HepG2 (cell line): ENCODE data around the gene MMP25. TPM values are rescaled to one million over a fixed set of nuclear protein-coding genes. Genes with fewer than 3 reads are reported as not detected.

Source experiments
- AFF4 ChIP-seq: sonication (generic); formaldehyde crosslinking; IDR thresholded peaks from 2 replicates; pipeline ENCODE4 v1.4.0; 2020; ENCODE audit warnings: missing genetic modification reagents
- E2F2 ChIP-seq: sonication (generic); formaldehyde crosslinking; IDR thresholded peaks from 2 replicates; pipeline ENCODE4 v1.4.0; 2020; ENCODE audit warnings: missing genetic modification reagents, borderline replicate concordance
- ELF3 ChIP-seq: IDR thresholded peaks from 2 replicates; pipeline ENCODE4 v1.6.1; 2016; ENCODE audit warnings: missing genetic modification reagents, missing compliant biosample characterization
- FOSL1 ChIP-seq: sonication (generic); formaldehyde crosslinking; IDR thresholded peaks from 2 replicates; pipeline ENCODE4 v1.9.0; 2021; ENCODE audit warnings: missing genetic modification reagents, borderline replicate concordance
- HOXA3 ChIP-seq: sonication (generic); formaldehyde crosslinking; IDR thresholded peaks from 2 replicates; pipeline ENCODE4 v1.5.0; 2020; ENCODE audit warnings: missing genetic modification reagents
- JUN ChIP-seq: sonication (generic); formaldehyde crosslinking; IDR thresholded peaks from 2 replicates; pipeline ENCODE4 v1.4.0; 2020; ENCODE audit warnings: mild to moderate bottlenecking, missing genetic modification reagents
- KMT2A ChIP-seq: sonication (generic); formaldehyde crosslinking; IDR thresholded peaks from 2 replicates; pipeline ENCODE4 v1.4.0; 2020; ENCODE audit warnings: missing genetic modification reagents
- NR2C2 ChIP-seq: sonication (generic); formaldehyde crosslinking; IDR thresholded peaks from 2 replicates; pipeline ENCODE4 v1.4.0; 2020; ENCODE audit warnings: missing genetic modification reagents, mild to moderate bottlenecking, moderate library complexity, borderline replicate concordance
- RFXANK ChIP-seq: IDR thresholded peaks from 2 replicates; pipeline ENCODE4 v1.6.1; 2016
- RNF2 ChIP-seq: fragments of 450-650 bp; conservative IDR thresholded peaks from 2 replicates; pipeline ENCODE4 v1.6.1; 2016; ENCODE audit warnings: low read depth
- SMAD1 ChIP-seq: sonication (generic); formaldehyde crosslinking; IDR thresholded peaks from 2 replicates; pipeline ENCODE4 v1.4.0; 2020; ENCODE audit warnings: missing genetic modification reagents, low read depth, mild to moderate bottlenecking, borderline replicate concordance
- SMAD3 ChIP-seq: sonication (generic); formaldehyde crosslinking; IDR thresholded peaks from 2 replicates; pipeline ENCODE4 v1.4.0; 2020; ENCODE audit warnings: missing genetic modification reagents
- SMC3 ChIP-seq: IDR thresholded peaks from 2 replicates; pipeline ENCODE4 v1.6.1; 2011; ENCODE audit warnings: low read length, improper control_type of control experiment
- SPEN ChIP-seq: sonication (generic); formaldehyde crosslinking; IDR thresholded peaks from 2 replicates; pipeline ENCODE4 v1.5.1; 2020; ENCODE audit warnings: low read depth, mild to moderate bottlenecking, missing genetic modification reagents
- SUZ12 ChIP-seq: fragments of 150-350 bp; IDR thresholded peaks from 2 replicates; pipeline ENCODE4 v1.6.1; 2014; ENCODE audit warnings: low read depth, low read length
- TEF ChIP-seq: sonication (generic); formaldehyde crosslinking; IDR thresholded peaks from 2 replicates; pipeline ENCODE4 v1.5.0; 2020; ENCODE audit warnings: missing genetic modification reagents
- ZBTB38 ChIP-seq: sonication (generic); formaldehyde crosslinking; IDR thresholded peaks from 2 replicates; pipeline ENCODE4 v1.5.1; 2020; ENCODE audit warnings: mild to moderate bottlenecking, missing genetic modification reagents
- ZNF281 ChIP-seq: sonication (generic); formaldehyde crosslinking; IDR thresholded peaks from 2 replicates; pipeline ENCODE4 v1.4.0; 2020; ENCODE audit warnings: missing genetic modification reagents, borderline replicate concordance
- ZNF296 ChIP-seq: sonication (generic); formaldehyde crosslinking; conservative IDR thresholded peaks from 2 replicates; pipeline ENCODE4 v1.5.0; 2020; ENCODE audit warnings: mild to moderate bottlenecking, missing genetic modification reagents
- ZNF33B ChIP-seq: sonication (generic); formaldehyde crosslinking; IDR thresholded peaks from 2 replicates; pipeline ENCODE4 v1.5.1; 2020; ENCODE audit warnings: mild to moderate bottlenecking, missing genetic modification reagents
- ZNF468 ChIP-seq: sonication (generic); formaldehyde crosslinking; IDR thresholded peaks from 2 replicates; pipeline ENCODE4 v1.8.0; 2022; ENCODE audit warnings: mild to moderate bottlenecking, moderate library complexity, missing genetic modification reagents
- ZNF768 ChIP-seq: sonication (generic); formaldehyde crosslinking; IDR thresholded peaks from 2 replicates; pipeline ENCODE4 v1.4.0; 2020; ENCODE audit warnings: missing genetic modification reagents
- polyA plus RNA-seq, 8 experiments: library from polyadenylated mRNA; depleted of rRNA in 3 of 8; stranded (reverse) in 7 of 8; unstranded in 1 of 8; fragments of >200 nt; fragmentation: Illumina TruSeq in 4 of 8; extraction: Trizol in 4 of 8; gene quantifications; 2 replicates each; pipeline versions ENCODE4 v1.2.1 to v1.2.3, GENCODE V29; 2011 to 2016; ENCODE audit warnings: low read depth in 4 of 8, missing spikeins in 1 of 8, mixed read lengths in 1 of 8; ENCODE audit not compliant: insufficient read depth in 1 of 8
- total RNA-seq, 5 experiments: library from RNA; depleted of rRNA; stranded (reverse); fragments of >200 nt; fragmentation: Illumina TruSeq; extraction: Trizol; gene quantifications; 2 replicates each; pipeline ENCODE4 v1.2.3, GENCODE V29; 2016; ENCODE audit warnings: low read depth in 1 of 5

MMP25 gene
- total and polyA plus RNA-seq, 2 of the 13 experiments (the other 11 are each of a cell fraction or from before 2014, with no cell fraction given), result 0.04 to 0.08 TPM

- no peak; the same call in none of the 2 replicates for TF ChIP-seq ZNF296 (CRISPR knock-in tag)
- TF ChIP-seq ELF3 (CRISPR knock-in tag), result peak; percentile 81
- peak; percentile 44; the same call in 1 of the 2 replicates for TF ChIP-seq NR2C2 (CRISPR knock-in tag)
- peak; percentile 65 for TF ChIP-seq SPEN (CRISPR knock-in tag)
- TF ChIP-seq ZNF281 (CRISPR knock-in tag), result no peak
- no peak for TF ChIP-seq FOSL1
- no peak for TF ChIP-seq RNF2
- no peak; the same call in 1 of the 2 replicates for TF ChIP-seq TEF (CRISPR knock-in tag)
- 0 out of 2 replicates have a peak, but pooled peaks have one; percentile 20 for TF ChIP-seq E2F2 (CRISPR knock-in tag)
- no peak for TF ChIP-seq KMT2A (CRISPR knock-in tag)
- no peak for TF ChIP-seq SUZ12
- TF ChIP-seq RFXANK (CRISPR knock-in tag), result no peak
- peak; percentile 91; the same call in 1 of the 2 replicates for TF ChIP-seq SMAD1 (CRISPR knock-in tag)
- TF ChIP-seq HOXA3, result peak; percentile 78; the same call in 1 of the 2 replicates
- peak; percentile 65; the same call in 1 of the 2 replicates for TF ChIP-seq ZBTB38 (CRISPR knock-in tag)
- no peak for TF ChIP-seq SMAD3 (CRISPR knock-in tag)
- TF ChIP-seq JUN, result peak; percentile 33; the same call in 1 of the 2 replicates
- TF ChIP-seq ZNF468 (CRISPR knock-in tag), result 0 out of 2 replicates have a peak, but pooled peaks have one; percentile 54
- peak; percentile 26; the same call in 1 of the 2 replicates for TF ChIP-seq SMC3
- no peak for TF ChIP-seq AFF4
- TF ChIP-seq ZNF33B, result 0 out of 2 replicates have a peak, but pooled peaks have one; percentile 50
- no peak; the same call in 1 of the 2 replicates for TF ChIP-seq ZNF768 (CRISPR knock-in tag)
Measured at GRCh38 chr16:3059041-3059722, 12.8 kb downstream of the MMP25 start (continued).
